Measurements from ENCODE around the gene ZNF569.

- TF ChIP-seq CTCF (IDR thresholded peaks at IDR 0.05; ENCODE audit: extremely low read depth in 1 of 2, insufficient read depth in 1 of 2, low read depth in 1 of 2, low read length in 2 of 2) (no peak), EZH2 (IDR thresholded peaks at IDR 0.05; ENCODE audit: borderline replicate concordance, low read depth, low read length, severe bottlenecking) (no peak), POLR2A (IDR thresholded peaks at IDR 0.05; ENCODE audit: low read depth, low read length) (peak; percentile 62), GATA2 (IDR thresholded peaks at IDR 0.05; ENCODE audit: insufficient read depth, insufficient read length, low read depth, low read length) (no peak), POLR2AphosphoS5 (IDR thresholded peaks at IDR 0.05; ENCODE audit: insufficient read depth, low read depth, low read length) (peak; percentile 57)
Observed at GRCh38 chr19:37468961-37469777, 1.9 kb upstream of the ZNF569 start, which contains the start of gene ZNF570.

All from endothelial cell of umbilical vein (primary cell).